DND-41 (cell line): ENCODE data around the gene PICK1.

ENCODE experiments used
- ATAC-seq: fragments of 200-7000 bp; cut with Tn5 transposase; 3 replicates; pipeline ENCODE4 v1.9.1; 2021; ENCODE audit warnings: low read depth; ENCODE audit not compliant: insufficient read depth
- DNase-seq: peaks from one replicate; pipeline ENCODE4 v3.0.0-alpha.2; 2020
- H2AFZ ChIP-seq: 2 replicates; pipeline ENCODE4 v1.6.0; 2012; ENCODE audit warnings: low read depth, low read length
- H3K27ac ChIP-seq: 2 replicates; pipeline ENCODE4 v1.5.1; 2012; ENCODE audit warnings: low read length, inconsistent platforms
- H3K27me3 ChIP-seq: fragments of 200-600 bp; sonication (generic); 2 replicates; pipeline ENCODE4 v1.6.0; 2012; ENCODE audit warnings: low read length, mild to moderate bottlenecking, inconsistent platforms; ENCODE audit not compliant: insufficient read depth, poor library complexity
- H3K36me3 ChIP-seq: 2 replicates; pipeline ENCODE4 v1.5.1; 2012; ENCODE audit warnings: low read length, inconsistent platforms; ENCODE audit not compliant: insufficient read depth
- H3K4me1 ChIP-seq: 2 replicates; pipeline ENCODE4 v1.5.1; 2012; ENCODE audit warnings: mild to moderate bottlenecking, low read length; ENCODE audit not compliant: insufficient read depth
- H3K4me2 ChIP-seq: 2 replicates; pipeline ENCODE4 v1.6.0; 2012; ENCODE audit warnings: mild to moderate bottlenecking, moderate library complexity, low read length, inconsistent platforms; ENCODE audit not compliant: insufficient read depth
- H3K4me3 ChIP-seq, 2 experiments: fragments of 200-600 bp in 1 of 2; shearing (Covaris generic) in 1 of 2; 2 replicates each; pipeline ENCODE4 v1.5.1; 2012 to 2016; ENCODE audit warnings: inconsistent platforms in 2 of 2, low read length in 2 of 2, mild to moderate bottlenecking in 2 of 2, low read depth in 1 of 2, moderate library complexity in 1 of 2
- H3K79me2 ChIP-seq: 2 replicates; pipeline ENCODE4 v1.6.0; 2012; ENCODE audit warnings: low read length, inconsistent platforms; ENCODE audit not compliant: insufficient read depth
- H3K9ac ChIP-seq: 2 replicates; pipeline ENCODE4 v1.6.0; 2012; ENCODE audit warnings: low read depth, mild to moderate bottlenecking, inconsistent platforms, low read length, moderate library complexity
- H3K9me3 ChIP-seq: 2 replicates; pipeline ENCODE4 v1.5.1; 2012; ENCODE audit warnings: low read length, moderate library complexity, mild to moderate bottlenecking, inconsistent platforms; ENCODE audit not compliant: insufficient read depth, severe bottlenecking
- H4K20me1 ChIP-seq: 2 replicates; pipeline ENCODE4 v1.6.0; 2012; ENCODE audit warnings: low read length; ENCODE audit not compliant: insufficient read depth
- CTCF ChIP-seq: IDR thresholded peaks from 2 replicates; pipeline ENCODE4 v1.5.1; 2012; ENCODE audit warnings: borderline replicate concordance, low read length, moderate library complexity, mild to moderate bottlenecking; ENCODE audit not compliant: poor library complexity, severe bottlenecking; ENCODE audit errors: extremely low read depth
- EZH2 ChIP-seq: IDR thresholded peaks from 3 replicates; pipeline ENCODE4 v1.6.1; 2012; ENCODE audit warnings: borderline replicate concordance, low read depth, mild to moderate bottlenecking, moderate library complexity, low read length, inconsistent platforms; ENCODE audit not compliant: severe bottlenecking

The PICK1 gene

GRCh38 chr22:38086001-38086845 is 29.0 kb downstream of the PICK1 start:
- no peak for ATAC-seq
- DNase-seq = no peak
- H3K79me2 ChIP-seq = no peaks in the 10 kb centered on the region
- H2AFZ ChIP-seq = no peak overlapping the region
- no peak overlapping the region for H3K4me2 ChIP-seq
- H4K20me1 ChIP-seq = no peaks in the 10 kb centered on the region
- H3K9me3 ChIP-seq = no peaks in the 10 kb centered on the region
- no peak overlapping the region for H3K27ac ChIP-seq
- no peak for TF ChIP-seq EZH2
- TF ChIP-seq CTCF = no peak
- H3K4me3 ChIP-seq = no peak overlapping the region
- H3K36me3 ChIP-seq = no peaks in the 10 kb centered on the region
- H3K27me3 ChIP-seq = no peaks in the 10 kb centered on the region
- no peaks in the 10 kb centered on the region for H3K4me1 ChIP-seq
- H3K9ac ChIP-seq = no peak overlapping the region

- Histone ChIP-seq H3K4me3 (no peak overlapping the region), H3K4me2 (no peak overlapping the region), H3K36me3 (no peaks in the 10 kb centered on the region), H3K27me3 (no peaks in the 10 kb centered on the region), H3K9me3 (no peaks in the 10 kb centered on the region), H3K79me2 (no peaks in the 10 kb centered on the region), H3K9ac (no peak overlapping the region), H4K20me1 (no peaks in the 10 kb centered on the region), H3K27ac (no peak overlapping the region), H3K4me1 (no peaks in the 10 kb centered on the region), H2AFZ (no peak overlapping the region)
- no peak for ATAC-seq
- no peak for TF ChIP-seq CTCF
- no peak for TF ChIP-seq EZH2
- DNase-seq = no peak
Measured at GRCh38 chr22:38086942-38087341, 29.7 kb downstream of the PICK1 start.

GRCh38 chr22:38087855-38088254 is 30.7 kb downstream of the PICK1 start:
- Histone ChIP-seq H3K27me3 (no peaks in the 10 kb centered on the region), H3K4me3 (no peak overlapping the region), H3K27ac (no peak overlapping the region), H3K4me1 (no peaks in the 10 kb centered on the region), H3K9ac (no peak overlapping the region), H3K79me2 (no peaks in the 10 kb centered on the region), H4K20me1 (no peaks in the 10 kb centered on the region), H3K4me2 (no peak overlapping the region), H2AFZ (no peak overlapping the region), H3K9me3 (no peaks in the 10 kb centered on the region), H3K36me3 (no peaks in the 10 kb centered on the region)
- TF ChIP-seq CTCF = no peak
- TF ChIP-seq EZH2 = no peak
- ATAC-seq (no peak), DNase-seq (no peak)
